GM18870 (cell line): Measurements from ENCODE around the gene SYTL4.
A peak's percentile ranks its signal among the peaks of the same experiment; 100 is the strongest.

Experiments
- ATAC-seq: cut with Tn5 transposase; IDR thresholded peaks from one replicate; pipeline ENCODE4 v1.9.1; 2021; ENCODE audit warnings: moderate library complexity; ENCODE audit not compliant: unreplicated experiment

SYTL4 gene

DNA sequence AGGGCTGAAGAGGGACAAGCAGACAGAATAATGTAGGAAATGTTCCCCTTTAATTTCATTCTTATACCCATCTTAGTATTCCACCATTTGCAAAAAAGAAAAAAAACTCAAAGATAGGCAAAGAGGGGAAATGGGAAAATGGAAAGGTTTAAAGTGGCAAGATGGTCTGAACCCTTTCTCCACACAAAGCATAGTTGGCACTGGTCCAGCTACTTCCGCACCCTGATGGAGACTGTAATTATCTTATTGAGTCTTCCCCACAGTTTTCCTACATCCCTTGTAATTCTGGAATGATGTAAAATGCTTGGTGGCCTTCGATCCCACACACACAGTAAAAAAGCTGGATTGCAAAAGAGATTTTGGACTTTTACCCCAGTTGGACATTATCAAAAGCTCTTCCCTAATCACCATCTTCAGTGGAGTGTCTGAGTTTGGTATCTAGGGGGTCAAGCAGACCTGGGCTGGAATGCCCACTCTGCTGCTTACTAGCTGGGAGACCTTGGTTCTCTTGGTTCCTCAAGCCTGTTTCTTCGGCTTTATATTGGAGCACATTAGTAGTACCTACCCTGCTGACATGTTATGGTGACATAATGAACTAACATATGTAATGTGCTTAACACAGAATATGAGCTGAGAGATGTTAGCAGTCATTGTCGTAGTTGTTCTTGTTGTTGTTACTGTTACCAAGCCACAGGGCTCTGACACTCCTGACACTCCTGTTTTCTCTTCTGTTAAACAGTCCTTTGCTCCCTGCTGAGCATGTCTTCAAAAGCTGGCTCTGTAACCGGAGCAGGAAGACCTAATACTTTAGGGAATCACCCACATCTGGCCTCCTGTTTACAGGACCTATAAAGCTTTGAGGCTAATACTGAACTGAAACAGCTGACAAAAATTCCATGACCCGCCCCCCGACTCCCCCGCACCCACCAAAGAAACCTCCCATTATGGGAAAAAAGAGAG is 83.2 kb downstream of the SYTL4 start:
- no peak for ATAC-seq

DNA sequence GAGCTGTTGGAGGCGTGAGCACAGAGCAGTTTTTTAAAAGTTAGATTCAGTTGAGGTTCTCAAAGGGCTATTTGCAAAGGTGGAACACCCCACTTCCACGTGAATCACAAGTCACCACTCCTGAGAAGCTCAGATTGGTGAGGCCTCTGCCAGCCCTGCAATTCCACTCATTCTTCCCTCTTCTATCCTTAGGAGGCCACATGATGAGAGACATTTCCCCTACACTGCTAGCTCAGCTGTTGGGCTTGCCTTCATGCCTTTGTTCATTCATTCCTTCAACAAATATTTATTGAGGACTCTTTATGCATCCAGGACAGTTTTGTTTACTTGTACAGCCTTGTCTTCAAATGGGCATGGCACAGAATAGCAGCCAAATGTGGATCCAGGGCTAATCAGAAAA is 84.2 kb downstream of the SYTL4 start:
- ATAC-seq = no peak

DNA sequence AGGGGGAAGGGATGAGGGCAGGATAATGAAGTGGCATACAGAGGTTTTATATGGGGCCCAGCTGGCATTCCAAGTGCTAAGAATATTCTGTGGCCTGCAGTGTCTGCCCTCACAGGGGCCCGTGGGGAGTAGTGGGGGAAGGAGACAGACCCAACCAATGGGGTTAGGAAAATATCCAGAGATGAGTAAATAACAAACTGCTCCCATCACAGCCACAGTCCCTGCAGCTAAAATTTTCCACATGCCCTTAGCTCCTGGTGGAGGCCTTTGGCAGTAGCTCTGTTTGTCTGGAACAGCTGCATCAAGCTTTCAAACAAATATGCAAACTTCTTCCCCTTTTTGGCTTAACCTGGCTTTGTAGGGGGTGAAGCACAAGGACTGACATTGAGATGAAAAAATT is 84.8 kb downstream of the SYTL4 start:
- ATAC-seq = no peak

DNA sequence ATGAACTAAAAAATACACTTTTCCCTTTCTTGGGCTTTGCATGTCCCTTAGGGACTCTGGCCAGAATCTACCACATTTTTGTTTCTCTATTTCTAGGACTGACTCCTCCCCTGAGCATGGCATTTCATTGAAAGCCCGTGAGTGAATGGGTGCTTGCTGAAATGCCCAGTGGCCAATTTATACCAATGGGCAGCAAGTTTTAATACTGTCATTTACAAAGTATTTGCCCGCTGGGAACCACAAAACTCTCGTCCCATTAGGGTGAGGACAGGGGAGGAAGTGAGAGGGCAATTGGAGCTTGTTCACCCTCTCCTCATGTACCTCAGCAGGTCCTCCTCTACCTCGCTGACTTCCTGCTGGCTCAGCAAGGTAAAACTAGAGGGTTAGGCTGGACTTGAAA is 86.8 kb downstream of the SYTL4 start:
- ATAC-seq = no peak

DNA sequence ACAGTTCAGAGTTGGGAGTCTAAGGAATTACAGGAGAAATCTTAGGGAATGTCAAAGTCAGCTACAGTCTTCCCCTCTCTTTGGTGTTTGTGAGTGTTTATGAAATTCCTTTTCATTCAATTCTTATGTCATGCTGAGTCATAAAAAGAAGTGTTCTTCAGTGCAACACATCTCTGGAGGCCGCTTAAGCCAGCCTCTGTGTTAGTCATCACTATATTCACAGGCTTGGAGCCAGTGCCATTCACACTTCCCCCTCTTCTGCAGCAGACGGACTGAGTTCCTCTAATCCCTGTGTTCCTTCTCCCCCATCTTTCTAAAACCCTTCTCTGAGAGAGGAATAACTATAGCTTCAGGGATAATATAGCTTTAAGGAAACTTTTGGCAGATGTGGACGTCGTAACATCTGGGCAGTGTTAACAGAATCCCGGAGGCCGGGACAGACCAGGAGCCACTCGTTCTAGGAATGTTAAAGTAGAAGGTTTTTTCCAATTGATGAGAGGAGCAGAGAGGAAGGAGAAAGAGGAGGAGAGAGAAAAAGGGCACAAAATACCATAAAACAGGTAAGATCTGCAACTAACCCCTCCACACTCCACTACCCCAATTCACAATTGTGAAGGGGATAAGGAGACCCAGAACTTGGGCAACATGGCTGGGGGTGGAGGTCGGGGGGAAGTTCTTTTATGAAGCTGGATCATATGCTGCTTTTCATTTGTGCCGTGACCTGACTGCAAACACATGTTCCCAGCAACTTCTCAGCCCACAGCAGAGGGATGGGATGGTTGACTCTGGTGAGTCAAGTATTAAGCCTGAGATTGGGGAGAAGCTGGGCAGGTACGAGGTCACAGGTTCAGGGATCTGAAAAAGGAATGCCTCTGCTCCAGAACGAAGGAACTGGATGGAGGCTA is 87.7 kb downstream of the SYTL4 start, which contains the start of gene SRPX2:
Gene SRPX2, plus strand, starts transcription at position 244 of the 905 bp plus-strand sequence. CDS start 2,124 bp downstream, outside the sequence.
- ATAC-seq = peak; percentile 82

DNA sequence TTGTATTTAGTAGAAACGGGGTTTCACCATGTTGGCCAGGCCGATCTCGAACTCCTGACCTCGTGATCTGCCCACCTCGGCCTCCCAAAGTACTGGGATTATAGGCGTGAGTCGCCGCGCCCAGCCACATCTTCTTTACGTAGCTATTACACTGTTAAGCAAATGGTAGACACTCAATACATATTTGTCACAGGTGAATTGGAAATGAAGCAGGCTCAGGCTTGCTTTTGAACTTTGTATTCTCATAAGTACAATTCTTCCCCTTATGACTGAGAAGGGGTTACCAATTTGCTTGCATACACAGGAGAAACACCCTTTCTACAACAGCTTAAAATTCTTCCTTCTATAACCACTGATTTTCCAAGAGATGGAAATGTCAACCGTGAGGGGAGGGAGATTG is 88.7 kb downstream of the SYTL4 start:
- ATAC-seq = no peak

DNA sequence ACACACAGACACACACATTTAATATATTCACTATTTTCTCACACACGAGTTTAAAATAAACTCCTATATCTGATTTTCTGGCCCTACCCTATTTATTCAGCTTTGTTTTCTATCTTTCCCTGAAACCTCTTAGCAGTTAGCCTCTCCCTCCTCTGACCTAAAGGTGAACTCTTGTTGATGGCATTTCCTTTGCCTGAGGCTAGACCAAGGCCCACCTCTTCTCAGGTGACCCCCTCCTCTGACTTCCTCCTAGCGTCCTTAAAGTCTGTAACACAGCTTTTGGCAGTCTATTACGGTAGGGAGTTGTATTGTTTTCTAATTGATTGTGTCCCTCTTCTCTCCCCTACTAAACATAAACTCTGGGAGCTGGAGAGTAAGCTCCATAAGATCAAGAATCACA is 89.6 kb downstream of the SYTL4 start:
- no peak for ATAC-seq

DNA sequence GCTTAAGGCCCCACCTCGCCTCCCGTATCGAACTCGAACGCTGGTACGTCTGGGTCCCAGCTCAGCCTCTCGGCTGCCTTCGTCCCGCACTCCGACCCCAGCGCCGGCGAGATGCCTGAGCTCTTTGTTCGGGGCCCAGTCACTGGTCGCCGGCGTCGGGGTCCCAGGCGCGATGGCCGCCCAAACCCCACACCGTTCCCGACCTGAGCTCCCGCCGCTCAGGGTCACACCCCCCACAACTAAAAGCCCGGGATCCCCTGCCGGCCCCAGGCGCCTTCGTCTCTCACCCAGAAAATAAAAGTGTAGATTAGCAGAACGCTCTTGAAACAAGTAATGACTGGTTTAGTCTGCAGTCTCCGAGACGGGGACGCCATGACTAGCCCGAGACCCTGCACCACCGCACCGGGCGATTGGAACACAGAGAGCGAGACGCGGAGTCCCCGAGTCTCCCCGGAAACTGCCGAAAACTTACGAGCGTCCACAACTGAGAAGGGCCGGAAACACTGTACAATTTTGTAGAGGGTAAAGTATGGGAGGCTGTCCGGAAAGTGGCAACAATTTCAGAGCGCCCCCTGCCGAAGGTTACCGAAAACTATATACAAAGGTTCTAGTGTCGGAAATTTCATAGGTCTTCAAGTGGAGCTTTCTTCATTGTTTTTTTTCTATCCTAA is 95.5 kb downstream of the SYTL4 start, which contains the start of gene TSPAN6:
Gene TSPAN6, minus strand, starts transcription at position 486 of the 671 bp plus-strand sequence. Its CDS starts 112 bp downstream, at position 374.
- ATAC-seq = peak; percentile 89

DNA sequence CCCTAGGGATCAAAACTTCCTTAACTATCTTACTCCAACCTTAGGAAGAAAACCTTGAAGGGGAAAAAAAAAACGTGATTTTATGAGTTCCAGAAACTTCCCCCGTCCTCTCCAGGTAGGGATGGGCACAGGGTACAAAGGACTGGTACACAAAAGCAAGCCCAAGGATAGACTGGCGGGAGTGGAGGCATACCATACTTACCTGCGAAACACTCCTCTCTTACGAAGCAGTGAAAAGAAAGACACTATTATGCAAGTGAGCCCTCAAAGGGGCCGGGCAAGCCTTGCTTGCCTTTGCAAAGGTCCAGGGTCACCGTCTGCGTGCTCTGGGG is 96.0 kb downstream of the SYTL4 start:
- no peak for ATAC-seq

DNA sequence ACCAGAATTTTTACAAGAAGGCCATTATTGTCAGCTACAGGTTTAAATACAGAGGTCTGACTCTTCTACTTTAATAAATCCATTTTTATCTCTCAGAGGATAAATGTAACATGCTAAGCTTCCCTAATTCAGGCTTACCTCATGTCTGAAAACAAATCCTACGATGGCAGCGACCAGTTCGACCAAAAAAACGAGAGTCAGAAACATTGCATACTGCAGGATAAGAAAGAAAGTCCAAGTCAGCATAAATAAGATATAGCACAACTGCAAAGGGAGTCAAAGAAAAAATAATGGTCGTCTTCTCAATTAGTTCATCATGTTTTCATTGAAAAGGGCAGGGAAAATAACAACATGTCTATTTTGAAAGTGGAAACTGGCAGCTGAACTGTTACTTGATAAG is 96.9 kb downstream of the SYTL4 start:
- no peak for ATAC-seq

DNA sequence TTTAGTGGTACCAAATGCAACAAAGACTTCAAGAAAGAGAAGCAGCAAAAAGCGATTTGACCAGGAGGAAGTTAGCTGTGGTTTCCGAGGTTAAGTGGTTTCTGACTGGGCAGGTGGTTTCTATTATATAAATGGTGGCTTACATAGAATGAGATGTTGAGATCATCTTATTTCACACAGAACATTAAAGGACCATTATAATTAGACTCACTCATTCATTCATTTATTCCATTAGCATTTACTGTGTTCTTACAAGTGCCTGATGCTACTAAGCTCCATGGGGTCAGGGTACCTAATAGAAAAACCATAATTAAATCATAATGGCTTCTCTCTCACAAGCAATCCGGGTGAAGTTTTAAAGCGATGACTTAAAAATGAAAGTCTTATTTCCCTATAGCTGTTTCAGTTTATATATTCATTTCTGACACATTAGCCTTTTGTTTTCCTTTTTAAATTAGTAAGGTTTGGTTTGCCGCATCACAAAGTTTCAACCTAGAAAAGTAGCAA is 105.9 kb downstream of the SYTL4 start:
- peak; percentile 96 for ATAC-seq
